BJ (cell line): ENCODE data around the gene HSPBP1. TPM values are rescaled to one million over a fixed set of nuclear protein-coding genes. Genes with fewer than 3 reads are reported as not detected.

Experiments used
- CTCF ChIA-PET: fragments of 350-600 bp; formaldehyde crosslinking; extraction: SDS; loops from one replicate; lab custom pipeline; 2021; ENCODE audit warnings: antibody characterized with exemption, inconsistent platforms; lab: Yijun Ruan, JAX
- POLR2A ChIA-PET: fragments of 300-600 bp; sonication (Branson Sonifier 250); formaldehyde crosslinking; extraction: SDS; loops from one replicate; lab custom pipeline; 2021; ENCODE audit warnings: antibody characterized with exemption; lab: Charles Lee
- DNase-seq: peaks from one replicate; pipeline ENCODE4 v3.0.0-alpha.2; 2011; ENCODE audit warnings: low read depth
- H3K27me3 ChIP-seq: 2 replicates; pipeline ENCODE4 v1.6.0; 2011; ENCODE audit warnings: low read length; ENCODE audit not compliant: control insufficient read depth, insufficient read depth
- H3K36me3 ChIP-seq: 2 replicates; pipeline ENCODE4 v1.5.1; 2011; ENCODE audit warnings: low read length; ENCODE audit not compliant: control insufficient read depth, insufficient read depth
- H3K4me3 ChIP-seq: 2 replicates; pipeline ENCODE4 v1.5.1; 2011; ENCODE audit warnings: low read depth, mild to moderate bottlenecking, control low read depth, low read length
- CTCF ChIP-seq: IDR thresholded peaks from 2 replicates; pipeline ENCODE4 v1.5.1; 2011; ENCODE audit warnings: low read depth, mild to moderate bottlenecking, control low read depth, inconsistent platforms, low read length, moderate library complexity; ENCODE audit not compliant: insufficient read depth
- polyA plus RNA-seq: library from polyadenylated mRNA; depleted of rRNA; stranded (reverse); fragments of >200 nt; gene quantifications from 2 replicates; pipeline ENCODE4 v1.2.3, GENCODE V29; 2011

HSPBP1 gene
- polyA plus RNA-seq, 1 experiment, result 43.8 TPM

- TF ChIP-seq CTCF, result no peak
- Histone ChIP-seq H3K36me3 (peaks cover 16% of the 10 kb centered on the region), H3K27me3 (no peaks in the 10 kb centered on the region), H3K4me3 (no peak overlapping the region)
- no peak for DNase-seq
- CTCF ChIA-PET, result interaction anchor here (1.8 kb wide), 1 partner anchor 29 kb away, joined by 5 read pairs; the partner anchor contains the start of gene KMT5C
- POLR2A ChIA-PET, result no interaction called here
These were observed 30.6 kb upstream of the HSPBP1 start for GRCh38 chr19:55310498-55310897.

GRCh38 chr19:55309448-55309847, 29.5 kb upstream of the HSPBP1 start:
- DNase-seq, result no peak
- ChIA-PET POLR2A (no interaction called here), CTCF (interaction anchor here (1.8 kb wide), 1 partner anchor 30 kb away, joined by 5 read pairs; the partner anchor contains the start of gene KMT5C)
- H3K27me3 ChIP-seq, result no peaks in the 10 kb centered on the region
- TF ChIP-seq CTCF, result no peak
- H3K36me3 ChIP-seq, result peaks cover 17% of the 10 kb centered on the region
- no peak overlapping the region for H3K4me3 ChIP-seq

- no peak for TF ChIP-seq CTCF
- ChIA-PET POLR2A (no interaction called here), CTCF (no interaction called here)
- H3K4me3 ChIP-seq, result no peak overlapping the region
- DNase-seq, result no peak
- H3K27me3 ChIP-seq, result no peaks in the 10 kb centered on the region
- peaks cover 25% of the 10 kb centered on the region for H3K36me3 ChIP-seq
These were observed 28.4 kb upstream of the HSPBP1 start for GRCh38 chr19:55308281-55308680.

- POLR2A ChIA-PET, result no interaction called here
- CTCF ChIA-PET, result interaction anchor here (1.1 to 1.2 kb wide), 2 partner anchors 15 to 111 kb away, joined by 3 to 4 read pairs; no protein-coding TSS in a partner anchor
These were observed 26.8 kb upstream of the HSPBP1 start for GRCh38 chr19:55306712-55307111.

GRCh38 chr19:55305983-55306562, 26.2 kb upstream of the HSPBP1 start:
- POLR2A ChIA-PET, result no interaction called here

More at GRCh38 chr19:55306712-55307111, 26.8 kb upstream of the HSPBP1 start:
- DNase-seq, result no peak
- Histone ChIP-seq H3K4me3 (no peak overlapping the region), H3K36me3 (peaks cover 29% of the 10 kb centered on the region), H3K27me3 (no peaks in the 10 kb centered on the region)
- no peak for TF ChIP-seq CTCF

More at GRCh38 chr19:55305983-55306562, 26.2 kb upstream of the HSPBP1 start:
- no peak for TF ChIP-seq CTCF
- CTCF ChIA-PET, result interaction anchor here (0.9 to 1.2 kb wide), 3 partner anchors 13 to 112 kb away, joined by 3 to 4 read pairs (median 3); no protein-coding TSS in a partner anchor
- DNase-seq, result no peak
- Histone ChIP-seq H3K4me3 (no peak overlapping the region), H3K27me3 (no peaks in the 10 kb centered on the region), H3K36me3 (peaks cover 29% of the 10 kb centered on the region)
